22Rv1 (cell line): Measurements from ENCODE around the gene MOSPD3.
"Not testable (repeated sequence)": the region's sequence is repeated elsewhere in the genome, so short reads cannot be mapped to it uniquely, and the experiment has no call there.

Source experiments
- ZFX ChIP-seq: fragments of 450-650 bp; IDR thresholded peaks from 2 replicates; pipeline ENCODE4 v1.6.1; 2017; ENCODE audit warnings: antibody characterized with exemption, borderline replicate concordance
- TF ChIP-seq, protein P1 (sequence below): fragments of 450-650 bp; IDR thresholded peaks from 2 replicates; pipeline ENCODE4 v1.5.1; 2017; ENCODE audit warnings: mild to moderate bottlenecking

- TF ChIP-seq, protein P1, sequence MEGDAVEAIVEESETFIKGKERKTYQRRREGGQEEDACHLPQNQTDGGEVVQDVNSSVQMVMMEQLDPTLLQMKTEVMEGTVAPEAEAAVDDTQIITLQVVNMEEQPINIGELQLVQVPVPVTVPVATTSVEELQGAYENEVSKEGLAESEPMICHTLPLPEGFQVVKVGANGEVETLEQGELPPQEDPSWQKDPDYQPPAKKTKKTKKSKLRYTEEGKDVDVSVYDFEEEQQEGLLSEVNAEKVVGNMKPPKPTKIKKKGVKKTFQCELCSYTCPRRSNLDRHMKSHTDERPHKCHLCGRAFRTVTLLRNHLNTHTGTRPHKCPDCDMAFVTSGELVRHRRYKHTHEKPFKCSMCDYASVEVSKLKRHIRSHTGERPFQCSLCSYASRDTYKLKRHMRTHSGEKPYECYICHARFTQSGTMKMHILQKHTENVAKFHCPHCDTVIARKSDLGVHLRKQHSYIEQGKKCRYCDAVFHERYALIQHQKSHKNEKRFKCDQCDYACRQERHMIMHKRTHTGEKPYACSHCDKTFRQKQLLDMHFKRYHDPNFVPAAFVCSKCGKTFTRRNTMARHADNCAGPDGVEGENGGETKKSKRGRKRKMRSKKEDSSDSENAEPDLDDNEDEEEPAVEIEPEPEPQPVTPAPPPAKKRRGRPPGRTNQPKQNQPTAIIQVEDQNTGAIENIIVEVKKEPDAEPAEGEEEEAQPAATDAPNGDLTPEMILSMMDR, result not testable (repeated sequence)
- not testable (repeated sequence) for TF ChIP-seq ZFX
Measured at GRCh38 chr7:100564405-100564804, 47.9 kb upstream of the MOSPD3 start.
